Immature natural killer cell (primary cell): ENCODE data around the gene HOXB3. TPM values are rescaled to one million over a fixed set of nuclear protein-coding genes. Genes with fewer than 3 reads are reported as not detected.
A peak's percentile ranks its signal among the peaks of the same experiment; 100 is the strongest.

Experiments
- DNase-seq, 3 donors: peaks; one replicate each; pipeline ENCODE4 v3.0.0; 2022; ENCODE audit warnings: mixed read lengths in 1 of 3
- H3K27ac Mint-ChIP-seq, 6 donors: one replicate each; pipeline ENCODE4 v1.8.0; 2020; ENCODE audit warnings: mixed read lengths in 6 of 6, mild to moderate bottlenecking in 5 of 6, inconsistent platforms in 4 of 6, moderate library complexity in 3 of 6
- H3K27me3 Mint-ChIP-seq, 3 donors: one replicate each; pipeline ENCODE4 v1.8.0; 2020 to 2021; ENCODE audit warnings: low read depth in 3 of 3, mild to moderate bottlenecking in 3 of 3, mixed read lengths in 3 of 3, moderate library complexity in 3 of 3, inconsistent platforms in 1 of 3
- H3K36me3 Mint-ChIP-seq, 3 donors: one replicate each; pipeline ENCODE4 v1.8.0; 2020; ENCODE audit warnings: mixed read lengths in 3 of 3, inconsistent platforms in 2 of 3, mild to moderate bottlenecking in 2 of 3
- H3K4me1 Mint-ChIP-seq, 2 donors: one replicate each; pipeline ENCODE4 v1.8.0; 2020; ENCODE audit warnings: inconsistent platforms in 2 of 2, mild to moderate bottlenecking in 2 of 2, mixed read lengths in 2 of 2, moderate library complexity in 1 of 2
- H3K4me3 Mint-ChIP-seq, 5 donors: one replicate each; pipeline ENCODE4 v1.8.0; 2020; ENCODE audit warnings: mild to moderate bottlenecking in 5 of 5, mixed read lengths in 5 of 5, inconsistent platforms in 3 of 5, moderate library complexity in 3 of 5
- H3K9me3 Mint-ChIP-seq, 6 donors: one replicate each; pipeline ENCODE4 v1.8.0; 2020; ENCODE audit warnings: mild to moderate bottlenecking in 6 of 6, mixed read lengths in 6 of 6, inconsistent platforms in 4 of 6, moderate library complexity in 3 of 6
- polyA plus RNA-seq, 3 donors: library from polyadenylated mRNA; unstranded; fragments of 300-500 nt; fragmentation: Illumina TruSeq; gene quantifications; one replicate each; pipeline ENCODE4 v1.2.3, GENCODE V29; 2021

Gene HOXB3
- polyA plus RNA-seq, 3 donors from 2014 or later: 0.26 to 0.45 TPM; not detected in 1

GRCh38 chr17:48576479-48577309 lies 13.3 kb downstream of the HOXB3 start:
- H3K4me3 Mint-ChIP-seq: peak overlapping the region; percentile 83 to 90 (median 87)
- peaks cover 14 to 24% (median 19%) of the 10 kb centered on the region in 3 donors for H3K27me3 Mint-ChIP-seq
- H3K9me3 Mint-ChIP-seq: no peaks in the 10 kb centered on the region
- peaks cover 0 to 7% (median 3%) of the 10 kb centered on the region in 3 donors for H3K36me3 Mint-ChIP-seq
- H3K27ac Mint-ChIP-seq: peak overlapping the region in 2 of 6 donors; percentile 59 to 72
- H3K4me1 Mint-ChIP-seq: peaks cover 53 to 82% of the 10 kb centered on the region in 2 donors
- no peak for DNase-seq

- H3K9me3 Mint-ChIP-seq: no peaks in the 10 kb centered on the region
- no peak for DNase-seq
- H3K4me3 Mint-ChIP-seq: peak overlapping the region; percentile 61 to 71 (median 66)
- H3K27me3 Mint-ChIP-seq: peaks cover 11 to 19% (median 16%) of the 10 kb centered on the region in 3 donors
- peaks cover 0 to 9% (median 7%) of the 10 kb centered on the region in 3 donors for H3K36me3 Mint-ChIP-seq
- peaks cover 50 to 74% of the 10 kb centered on the region in 2 donors for H3K4me1 Mint-ChIP-seq
- peak overlapping the region in 4 of 6 donors; percentile 24 to 63 (median 36) for H3K27ac Mint-ChIP-seq
Observed at GRCh38 chr17:48575673-48576478, 14.2 kb downstream of the HOXB3 start.

GRCh38 chr17:48575066-48575582 lies 14.9 kb downstream of the HOXB3 start:
- H3K27ac Mint-ChIP-seq: peak overlapping the region in 2 of 6 donors; percentile 7 to 31
- H3K36me3 Mint-ChIP-seq: peaks cover 0 to 7% (median 7%) of the 10 kb centered on the region in 3 donors
- no peak for DNase-seq
- no peaks in the 10 kb centered on the region for H3K9me3 Mint-ChIP-seq
- H3K27me3 Mint-ChIP-seq: peaks cover 11 to 14% (median 13%) of the 10 kb centered on the region in 3 donors
- peaks cover 50 to 73% of the 10 kb centered on the region in 2 donors for H3K4me1 Mint-ChIP-seq
- H3K4me3 Mint-ChIP-seq: peak overlapping the region in 1 of 5 donors; percentile 33

- Mint-ChIP-seq H3K27me3 (peaks cover 8 to 11% (median 9%) of the 10 kb centered on the region in 3 donors), H3K36me3 (peaks cover 0 to 10% (median 7%) of the 10 kb centered on the region in 3 donors), H3K4me3 (peak overlapping the region in 1 of 5 donors; percentile 45), H3K27ac (peak overlapping the region in 1 of 6 donors; percentile 7), H3K4me1 (peaks cover 48 to 68% of the 10 kb centered on the region in 2 donors), H3K9me3 (no peaks in the 10 kb centered on the region)
- no peak for DNase-seq
Observed at GRCh38 chr17:48574505-48575065, 15.5 kb downstream of the HOXB3 start.

- Mint-ChIP-seq H3K27ac (peak overlapping the region in 2 of 6 donors; percentile 18 to 52), H3K4me3 (no peak overlapping the region), H3K36me3 (peaks cover 0 to 17% (median 7%) of the 10 kb centered on the region in 3 donors), H3K27me3 (peaks cover 0 to 4% (median 0%) of the 10 kb centered on the region in 3 donors), H3K4me1 (peaks cover 26 to 42% of the 10 kb centered on the region in 2 donors), H3K9me3 (no peaks in the 10 kb centered on the region)
- no peak for DNase-seq
Observed at GRCh38 chr17:48571826-48572417, 18.1 kb downstream of the HOXB3 start.

GRCh38 chr17:48571024-48571818 lies 18.8 kb downstream of the HOXB3 start:
- DNase-seq: no peak
- no peak overlapping the region for H3K4me3 Mint-ChIP-seq
- peaks cover 23 to 36% of the 10 kb centered on the region in 2 donors for H3K4me1 Mint-ChIP-seq
- H3K9me3 Mint-ChIP-seq: no peaks in the 10 kb centered on the region
- peak overlapping the region in 2 of 6 donors; percentile 18 to 52 for H3K27ac Mint-ChIP-seq
- peaks cover 0 to 17% (median 7%) of the 10 kb centered on the region in 3 donors for H3K36me3 Mint-ChIP-seq
- H3K27me3 Mint-ChIP-seq: peaks cover 0 to 4% (median 0%) of the 10 kb centered on the region in 3 donors

GRCh38 chr17:48570325-48571023 lies 19.6 kb downstream of the HOXB3 start:
- H3K9me3 Mint-ChIP-seq: no peaks in the 10 kb centered on the region
- H3K36me3 Mint-ChIP-seq: peaks cover 0 to 17% (median 7%) of the 10 kb centered on the region in 3 donors
- no peak for DNase-seq
- peaks cover 18 to 29% of the 10 kb centered on the region in 2 donors for H3K4me1 Mint-ChIP-seq
- H3K27ac Mint-ChIP-seq: no peak overlapping the region
- peaks cover 0 to 3% (median 0%) of the 10 kb centered on the region in 3 donors for H3K27me3 Mint-ChIP-seq
- no peak overlapping the region for H3K4me3 Mint-ChIP-seq

- DNase-seq: no peak
- Mint-ChIP-seq H3K4me1 (peaks cover 18 to 22% of the 10 kb centered on the region in 2 donors), H3K27ac (no peak overlapping the region), H3K27me3 (peaks cover under 1 to 3% (median under 1%) of the 10 kb centered on the region in 3 donors), H3K4me3 (no peak overlapping the region), H3K9me3 (no peaks in the 10 kb centered on the region), H3K36me3 (peaks cover 0 to 19% (median 7%) of the 10 kb centered on the region in 3 donors)
Observed at GRCh38 chr17:48569674-48570324, 20.2 kb downstream of the HOXB3 start.

GRCh38 chr17:48569240-48569582 lies 20.8 kb downstream of the HOXB3 start:
- no peak overlapping the region for H3K4me3 Mint-ChIP-seq

GRCh38 chr17:48568499-48569239 lies 21.4 kb downstream of the HOXB3 start:
- H3K4me3 Mint-ChIP-seq: no peak overlapping the region

More at GRCh38 chr17:48569240-48569582, 20.8 kb downstream of the HOXB3 start:
- Mint-ChIP-seq H3K36me3 (peaks cover 0 to 22% (median 7%) of the 10 kb centered on the region in 3 donors), H3K9me3 (no peaks in the 10 kb centered on the region), H3K4me1 (peaks cover 14 to 16% of the 10 kb centered on the region in 2 donors), H3K27me3 (peaks cover 2 to 5% (median 4%) of the 10 kb centered on the region in 3 donors), H3K27ac (no peak overlapping the region)
- DNase-seq: no peak

More at GRCh38 chr17:48568499-48569239, 21.4 kb downstream of the HOXB3 start:
- Mint-ChIP-seq H3K36me3 (peaks cover 0 to 22% (median 7%) of the 10 kb centered on the region in 3 donors), H3K9me3 (no peaks in the 10 kb centered on the region), H3K27me3 (peaks cover 2 to 5% (median 4%) of the 10 kb centered on the region in 3 donors), H3K4me1 (peaks cover 11 to 13% of the 10 kb centered on the region in 2 donors), H3K27ac (no peak overlapping the region)
- DNase-seq: no peak
